Hair follicular keratinocyte (primary cell): ENCODE measurements around the gene KIF20B. TPM values are rescaled to one million over a fixed set of nuclear protein-coding genes. Genes with fewer than 3 reads are reported as not detected.

Experiments used
- total RNA-seq: library from RNA; depleted of rRNA; stranded (reverse); fragments of >200 nt; gene quantifications from 2 replicates; pipeline ENCODE4 v1.2.3, GENCODE V29; 2015

The KIF20B gene
- 9.6 and 20.9 TPM in 2 replicates for total RNA-seq

GRCh38 chr10:89701242-89702120 lies at the start of gene KIF20B:
TSS of gene KIF20B (plus strand) at chr10:89701590. CDS start at chr10:89705295, 3,705 bp downstream.

Other genes with a start within 250 kb of the KIF20B start
- not detected in 2 replicates for gene SLC16A12, start 166.0 kb upstream of the KIF20B start, total RNA-seq
- 4.6 and 11.1 TPM in 2 replicates for gene PANK1, start 56.3 kb upstream of the KIF20B start, total RNA-seq